Naive thymus-derived CD4-positive, alpha-beta T cell (primary cell): ENCODE results near the gene DGCR2. TPM values are rescaled to one million over a fixed set of nuclear protein-coding genes. Genes with fewer than 3 reads are reported as not detected.
"Not testable (repeated sequence)": the region's sequence is repeated elsewhere in the genome, so short reads cannot be mapped to it uniquely, and the experiment has no call there.

Experiments used
- ATAC-seq: fragments of 150-1000 bp; cut with Tn5 transposase; 2 replicates; pipeline ENCODE4 v1.10.0; 2021; ENCODE audit warnings: mild to moderate bottlenecking, moderate library complexity
- CTCF ChIA-PET: fragments of 350-600 bp; sonication (Branson Sonifier 250); formaldehyde crosslinking; loops from one replicate; lab custom pipeline; 2021; ENCODE audit warnings: antibody characterized with exemption; lab: Charles Lee
- POLR2A ChIA-PET: fragments of 350-600 bp; sonication (Branson Sonifier 250); formaldehyde crosslinking; loops from one replicate; lab custom pipeline; 2021; ENCODE audit warnings: antibody characterized with exemption, inconsistent platforms; lab: Charles Lee
- DNase-seq, 9 donors: peaks; one replicate each; pipeline versions ENCODE4 v3.0.0 to v3.0.0-alpha.2; 2020 to 2022; ENCODE audit warnings: mixed read lengths in 1 of 9
- H3K27ac ChIP-seq: one replicate; pipeline ENCODE4 v1.7.0; 2013; ENCODE audit warnings: mild to moderate bottlenecking, low read depth, low read length, moderate library complexity
- H3K27me3 ChIP-seq, 2 donors: one replicate each; pipeline ENCODE4 v1.7.0; 2013; ENCODE audit warnings: low read length in 2 of 2, mild to moderate bottlenecking in 2 of 2, moderate library complexity in 2 of 2; ENCODE audit not compliant: control insufficient read depth in 2 of 2, insufficient read depth in 2 of 2
- H3K36me3 ChIP-seq, 3 experiments: 1 replicate in 2 of 3; 2 replicates in 1 of 3; pipeline ENCODE4 v1.7.0; 2013; ENCODE audit warnings: low read length in 3 of 3, mild to moderate bottlenecking in 3 of 3, moderate library complexity in 1 of 3; ENCODE audit not compliant: insufficient read depth in 3 of 3, control insufficient read depth in 2 of 3
- H3K4me1 ChIP-seq, 2 donors: one replicate each; pipeline ENCODE4 v1.7.0; 2013; ENCODE audit warnings: low read length in 2 of 2, mild to moderate bottlenecking in 2 of 2, moderate library complexity in 1 of 2; ENCODE audit not compliant: control insufficient read depth in 2 of 2, insufficient read depth in 2 of 2
- H3K4me3 ChIP-seq: 2 replicates; pipeline ENCODE4 v1.7.0; 2013; ENCODE audit warnings: mild to moderate bottlenecking, low read length
- H3K9me3 ChIP-seq, 3 experiments: 1 replicate in 2 of 3; 2 replicates in 1 of 3; pipeline ENCODE4 v1.7.0; 2013; ENCODE audit warnings: low read length in 3 of 3; ENCODE audit not compliant: control insufficient read depth in 2 of 3
- H3K27ac Mint-ChIP-seq, 9 donors: one replicate each; pipeline ENCODE4 v1.8.0; 2020 to 2022; ENCODE audit warnings: mixed read lengths in 9 of 9, mild to moderate bottlenecking in 8 of 9, moderate library complexity in 5 of 9, inconsistent platforms in 2 of 9
- H3K27me3 Mint-ChIP-seq, 5 donors: one replicate each; pipeline ENCODE4 v1.8.0; 2021 to 2022; ENCODE audit warnings: mixed read lengths in 5 of 5, mild to moderate bottlenecking in 1 of 5
- H3K36me3 Mint-ChIP-seq, 5 donors: one replicate each; pipeline ENCODE4 v1.8.0; 2020 to 2022; ENCODE audit warnings: mixed read lengths in 5 of 5, mild to moderate bottlenecking in 3 of 5, inconsistent platforms in 1 of 5
- H3K4me1 Mint-ChIP-seq, 7 donors: one replicate each; pipeline ENCODE4 v1.8.0; 2020 to 2022; ENCODE audit warnings: mixed read lengths in 7 of 7, mild to moderate bottlenecking in 3 of 7, inconsistent platforms in 1 of 7
- H3K4me3 Mint-ChIP-seq, 10 donors: one replicate each; pipeline ENCODE4 v1.8.0; 2020 to 2022; ENCODE audit warnings: mild to moderate bottlenecking in 10 of 10, mixed read lengths in 10 of 10, moderate library complexity in 6 of 10, inconsistent platforms in 2 of 10
- H3K9me3 Mint-ChIP-seq, 11 donors: one replicate each; pipeline ENCODE4 v1.8.0; 2020 to 2022; ENCODE audit warnings: mixed read lengths in 11 of 11, mild to moderate bottlenecking in 4 of 11, inconsistent platforms in 1 of 11, moderate library complexity in 1 of 11
- intact Hi-C, 2 donors: fragments of 100-400 bp; cut with micrococcal nuclease; formaldehyde crosslinking; loops; one replicate each; pipeline ENCODE4 v1.15.1; 2023
- polyA plus RNA-seq, 2 donors: library from polyadenylated mRNA; unstranded; fragments of 300-500 nt; fragmentation: Illumina TruSeq; gene quantifications; one replicate each; pipeline ENCODE4 v1.2.3, GENCODE V29; 2021
- total RNA-seq, 6 experiments: library from RNA in 5 of 6; stranded (reverse) in 5 of 6; gene quantifications; 1 replicate in 5 of 6; 2 replicates in 1 of 6; pipeline ENCODE4 v1.2.3 and lab custom pipeline; 2021 to 2026

The DGCR2 gene
- total and polyA plus RNA-seq, 7 experiments from 2014 or later, result 38.8 to 81.9 (median 50.4) TPM

DNA sequence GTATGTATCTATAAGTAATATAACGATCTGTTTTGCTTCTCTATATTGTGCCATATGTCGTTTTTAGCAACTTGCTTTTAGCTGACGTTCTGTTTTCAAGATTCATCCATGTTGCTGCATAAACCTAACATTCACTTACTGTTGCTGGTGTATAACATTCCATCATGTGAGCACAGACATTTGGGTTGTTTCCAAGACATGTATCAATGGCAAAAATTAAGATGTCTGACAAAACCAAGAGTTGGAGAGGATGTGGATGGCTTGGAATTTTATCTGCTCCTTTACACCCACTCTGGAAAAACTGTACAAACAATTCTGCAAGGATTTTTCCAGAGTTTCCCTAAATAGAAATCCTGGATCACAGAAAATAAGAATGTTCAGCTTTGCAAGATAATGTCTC, 40.9 kb downstream of the DGCR2 start:
- intact Hi-C loops, result no loop called here
- Mint-ChIP-seq H3K27me3 (no peaks in the 10 kb centered on the region), H3K9me3 (no peaks in the 10 kb centered on the region), H3K27ac (no peak overlapping the region), H3K36me3 (peaks cover 3 to 33% (median 13%) of the 10 kb centered on the region in 5 donors), H3K4me1 (peaks cover 3 to 25% (median 20%) of the 10 kb centered on the region in 7 donors), H3K4me3 (no peak overlapping the region)
- no peak for DNase-seq
- Histone ChIP-seq H3K4me1 (no peaks in the 10 kb centered on the region), H3K27ac (no peak overlapping the region), H3K36me3 (peaks cover 0 to 33% (median 5%) of the 10 kb centered on the region in 3 experiments), H3K4me3 (no peak overlapping the region), H3K9me3 (no peaks in the 10 kb centered on the region), H3K27me3 (no peaks in the 10 kb centered on the region)
- ChIA-PET CTCF (interaction anchor here (1.1 kb wide), 1 partner anchor 11 kb away, joined by 4 read pairs; no protein-coding TSS in a partner anchor), POLR2A (no interaction called here)
- no peak for ATAC-seq

DNA sequence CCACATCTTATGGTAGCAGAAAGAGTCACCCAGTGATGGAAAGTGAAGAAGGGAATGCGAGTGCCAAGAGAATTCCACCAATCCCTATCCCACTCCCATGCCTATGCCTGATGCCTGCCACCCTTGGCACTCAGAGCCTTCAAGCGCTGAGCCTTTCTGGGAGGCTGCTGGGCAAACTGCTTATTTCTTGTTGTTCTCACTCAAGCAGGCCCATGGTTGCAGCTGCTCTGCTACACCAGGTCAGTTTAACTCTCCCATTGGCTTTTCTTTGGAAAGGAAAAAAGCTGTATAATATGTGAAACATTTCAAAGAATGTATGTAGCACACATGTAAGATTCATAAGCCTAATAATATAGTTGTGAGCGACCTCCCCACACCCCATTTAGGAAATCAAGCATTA, 41.4 kb downstream of the DGCR2 start:
- Mint-ChIP-seq H3K9me3 (no peaks in the 10 kb centered on the region), H3K4me1 (peaks cover 2 to 24% (median 20%) of the 10 kb centered on the region in 7 donors), H3K27ac (peak overlapping the region in 1 of 9 donors; percentile 10), H3K4me3 (no peak overlapping the region), H3K27me3 (no peaks in the 10 kb centered on the region), H3K36me3 (peaks cover 3 to 33% (median 13%) of the 10 kb centered on the region in 5 donors)
- intact Hi-C loops, result no loop called here
- Histone ChIP-seq H3K4me1 (no peaks in the 10 kb centered on the region), H3K27ac (no peak overlapping the region), H3K4me3 (no peak overlapping the region), H3K36me3 (peaks cover 0 to 32% (median 5%) of the 10 kb centered on the region in 3 experiments), H3K27me3 (no peaks in the 10 kb centered on the region), H3K9me3 (no peaks in the 10 kb centered on the region)
- ATAC-seq, result no peak
- POLR2A ChIA-PET, result no interaction called here
- CTCF ChIA-PET, result no interaction called here
- DNase-seq, result no peak

DNA sequence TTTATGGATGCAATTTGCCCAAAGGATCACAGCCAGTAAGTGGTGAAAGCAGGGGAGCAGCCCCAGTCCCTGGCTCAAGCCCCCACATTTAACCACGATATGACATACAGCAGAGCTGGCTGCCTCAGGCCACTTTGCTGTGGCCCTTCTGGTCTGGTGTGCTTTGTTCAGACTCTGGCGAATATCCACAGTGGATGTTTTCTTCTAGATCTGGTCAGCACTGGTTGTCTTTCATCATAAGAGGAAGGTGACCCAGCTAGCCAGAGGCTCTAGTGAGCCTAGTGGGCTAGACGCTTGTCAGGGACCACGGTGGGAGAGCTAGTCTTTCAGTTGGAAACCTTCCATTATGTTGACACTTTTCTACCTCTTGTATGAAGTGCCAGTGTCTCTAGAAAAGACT, 42.5 kb downstream of the DGCR2 start:
- no peak for DNase-seq
- peak overlapping the region in 2 of 9 donors; percentile 24 to 39 for H3K27ac Mint-ChIP-seq
- H3K4me3 Mint-ChIP-seq, result no peak overlapping the region
- Histone ChIP-seq H3K27ac (no peak overlapping the region), H3K4me1 (no peaks in the 10 kb centered on the region), H3K9me3 (no peaks in the 10 kb centered on the region), H3K27me3 (no peaks in the 10 kb centered on the region), H3K36me3 (peaks cover 0 to 26% (median 5%) of the 10 kb centered on the region in 3 experiments), H3K4me3 (no peak overlapping the region)
- ChIA-PET POLR2A (no interaction called here), CTCF (no interaction called here)
- H3K4me1 Mint-ChIP-seq, result peaks cover 0 to 24% (median 18%) of the 10 kb centered on the region in 7 donors
- intact Hi-C loops, result no loop called here
- ATAC-seq, result no peak
- H3K36me3 Mint-ChIP-seq, result peaks cover 2 to 23% (median 5%) of the 10 kb centered on the region in 5 donors
- H3K27me3 Mint-ChIP-seq, result no peaks in the 10 kb centered on the region
- H3K9me3 Mint-ChIP-seq, result no peaks in the 10 kb centered on the region

GRCh38 chr22:19075404-19075803, 46.8 kb downstream of the DGCR2 start:
- CTCF ChIA-PET, result no interaction called here
- no peaks in the 10 kb centered on the region for H3K27me3 ChIP-seq

DNA sequence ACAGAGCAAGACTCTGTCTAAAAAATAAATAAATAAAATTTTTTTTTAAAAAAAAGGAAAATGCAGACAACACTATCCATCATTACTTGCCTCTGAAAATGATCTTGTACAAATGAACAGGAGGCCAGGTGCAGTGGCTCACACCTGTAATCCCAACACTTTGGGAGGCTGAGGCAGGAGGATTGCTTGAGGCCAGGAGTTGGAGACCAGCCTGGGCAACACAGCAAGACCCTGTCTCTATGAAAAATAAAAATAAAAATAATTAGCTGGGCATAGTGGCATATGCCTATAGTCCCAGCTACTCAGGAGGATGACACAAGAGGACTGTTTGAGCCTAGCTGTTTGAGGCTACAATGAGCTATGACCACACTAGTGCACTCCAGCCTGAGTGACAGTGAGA, 49.4 kb downstream of the DGCR2 start:
- peak overlapping the region in 4 of 9 donors; percentile 7 to 84 (median 14) for H3K27ac Mint-ChIP-seq

More at GRCh38 chr22:19075404-19075803, 46.8 kb downstream of the DGCR2 start:
- intact Hi-C loops, result no loop called here
- Mint-ChIP-seq H3K4me1 (peaks cover 2 to 47% (median 39%) of the 10 kb centered on the region in 7 donors), H3K4me3 (no peak overlapping the region), H3K9me3 (no peaks in the 10 kb centered on the region), H3K27ac (peak overlapping the region in 2 of 9 donors; percentile 27 to 37), H3K36me3 (peaks cover 0 to 33% (median 8%) of the 10 kb centered on the region in 5 donors), H3K27me3 (no peaks in the 10 kb centered on the region)
- Histone ChIP-seq H3K36me3 (peaks cover 0 to 26% (median 5%) of the 10 kb centered on the region in 3 experiments), H3K4me3 (no peak overlapping the region), H3K9me3 (no peaks in the 10 kb centered on the region), H3K27ac (no peak overlapping the region), H3K4me1 (no peaks in the 10 kb centered on the region)
- POLR2A ChIA-PET, result no interaction called here
- DNase-seq (no peak), ATAC-seq (no peak)

DNA sequence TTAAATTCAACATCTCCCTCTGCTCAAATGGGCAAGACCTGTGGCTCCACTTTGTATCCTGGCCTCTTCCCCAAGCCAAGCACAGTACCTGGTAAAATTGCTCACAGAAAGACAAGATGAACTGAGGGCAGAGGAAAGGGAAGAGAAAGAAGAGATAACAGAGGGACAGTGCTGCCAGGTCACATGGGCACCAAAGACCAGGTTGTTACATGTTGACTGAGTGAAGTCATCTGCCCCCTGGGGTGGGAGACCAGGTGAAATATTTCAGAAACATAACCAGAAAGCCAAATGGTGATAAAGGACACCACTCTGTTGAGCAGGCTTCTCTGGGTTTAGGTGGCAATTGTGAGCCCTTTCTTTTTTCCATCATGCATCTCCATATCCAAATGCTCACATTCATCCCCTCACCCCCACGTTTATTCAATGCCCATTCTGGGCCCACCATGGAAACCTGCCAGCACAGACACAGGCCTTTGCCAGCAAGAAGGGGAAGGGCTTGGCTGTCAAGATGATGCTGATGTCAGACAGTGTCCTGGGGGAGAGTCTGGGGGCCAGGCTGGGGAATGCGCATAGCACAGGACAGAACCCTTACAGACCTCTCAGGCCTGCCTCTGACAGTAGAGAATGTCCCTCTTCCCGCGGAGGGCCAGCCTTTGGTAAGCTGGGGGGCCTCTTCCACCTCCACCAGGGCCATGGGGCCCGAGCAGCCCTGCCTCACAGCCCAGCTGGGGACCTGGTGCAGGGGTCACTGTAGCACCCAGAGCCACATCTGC, 51.6 kb downstream of the DGCR2 start:
- Mint-ChIP-seq H3K4me1 (peaks cover 2 to 37% (median 35%) of the 10 kb centered on the region in 7 donors), H3K9me3 (no peaks in the 10 kb centered on the region), H3K27me3 (no peaks in the 10 kb centered on the region), H3K27ac (peak overlapping the region in 2 of 9 donors; percentile 25 to 52), H3K4me3 (no peak overlapping the region), H3K36me3 (peaks cover 0 to 44% (median 11%) of the 10 kb centered on the region in 5 donors)
- intact Hi-C loops, result no loop called here
- ChIA-PET POLR2A (no interaction called here), CTCF (interaction anchor here (0.7 kb wide), 1 partner anchor 122 kb away, joined by 3 read pairs; no protein-coding TSS in a partner anchor)
- Histone ChIP-seq H3K27ac (no peak overlapping the region), H3K9me3 (no peaks in the 10 kb centered on the region), H3K27me3 (no peaks in the 10 kb centered on the region), H3K36me3 (peaks cover 0 to 67% (median 4%) of the 10 kb centered on the region in 3 experiments), H3K4me3 (no peak overlapping the region), H3K4me1 (no peaks in the 10 kb centered on the region)
- DNase-seq, result no peak
- ATAC-seq, result no peak

More for the DNA sequence above, 49.4 kb downstream of the DGCR2 start:
- intact Hi-C loops, DNase-seq, H3K27me3 ChIP-seq, H3K27ac ChIP-seq, H3K4me3 ChIP-seq, H3K4me3 Mint-ChIP-seq, ATAC-seq, H3K9me3 Mint-ChIP-seq, H3K27me3 Mint-ChIP-seq, H3K4me1 ChIP-seq, H3K9me3 ChIP-seq: not testable (repeated sequence)
- ChIA-PET POLR2A (interaction anchor here (0.6 kb wide), 1 partner anchor 11 kb away, joined by 3 read pairs; no protein-coding TSS in a partner anchor), CTCF (interaction anchor here (0.7 kb wide), 1 partner anchor 28 kb away, joined by 3 read pairs; no protein-coding TSS in a partner anchor)
- Mint-ChIP-seq H3K4me1 (peaks cover 2 to 40% (median 30%) of the 10 kb centered on the region in 7 donors), H3K36me3 (peaks cover 0 to 36% (median 8%) of the 10 kb centered on the region in 5 donors)
- peaks cover 0 to 45% (median 3%) of the 10 kb centered on the region in 3 experiments for H3K36me3 ChIP-seq
